NCI-H226 (cell line): ENCODE results near the gene PRKD2.

Source experiments
- DNase-seq: peaks from one replicate; pipeline ENCODE4 v3.0.0-alpha.2; 2015

The PRKD2 gene

GRCh38 chr19:46629546-46630025 lies 87.3 kb downstream of the PRKD2 start:
- peak; percentile 74 for DNase-seq

- DNase-seq, result peak; percentile 1
Measured at GRCh38 chr19:46628970-46629369, 87.9 kb downstream of the PRKD2 start.

GRCh38 chr19:46626446-46626845 lies 90.5 kb downstream of the PRKD2 start:
- DNase-seq, result no peak

- no peak for DNase-seq
Measured at GRCh38 chr19:46625731-46626130, 91.2 kb downstream of the PRKD2 start.

GRCh38 chr19:46624958-46625661 lies 91.8 kb downstream of the PRKD2 start, which contains the start of gene PTGIR:
Gene PTGIR, minus strand, starts transcription at chr19:46625089. Its CDS starts 864 bp downstream, at chr19:46624225.
- DNase-seq, result peak; percentile 77
